Measurements from ENCODE around the gene MAP4K1.

Gene MAP4K1

GRCh38 chr19:38599722-38600121 is 18.0 kb downstream of the MAP4K1 start:
- Mint-ChIP-seq H3K4me3 (no peak overlapping the region), H3K4me1 (peaks cover 12% of the 10 kb centered on the region), H3K9me3 (no peaks in the 10 kb centered on the region), H3K27me3 (ENCODE audit: low read depth, poor library complexity) (peaks cover 13% of the 10 kb centered on the region), H3K36me3 (ENCODE audit: low read depth) (no peaks in the 10 kb centered on the region), H3K27ac (no peak overlapping the region)
- TF ChIP-seq, protein P1, sequence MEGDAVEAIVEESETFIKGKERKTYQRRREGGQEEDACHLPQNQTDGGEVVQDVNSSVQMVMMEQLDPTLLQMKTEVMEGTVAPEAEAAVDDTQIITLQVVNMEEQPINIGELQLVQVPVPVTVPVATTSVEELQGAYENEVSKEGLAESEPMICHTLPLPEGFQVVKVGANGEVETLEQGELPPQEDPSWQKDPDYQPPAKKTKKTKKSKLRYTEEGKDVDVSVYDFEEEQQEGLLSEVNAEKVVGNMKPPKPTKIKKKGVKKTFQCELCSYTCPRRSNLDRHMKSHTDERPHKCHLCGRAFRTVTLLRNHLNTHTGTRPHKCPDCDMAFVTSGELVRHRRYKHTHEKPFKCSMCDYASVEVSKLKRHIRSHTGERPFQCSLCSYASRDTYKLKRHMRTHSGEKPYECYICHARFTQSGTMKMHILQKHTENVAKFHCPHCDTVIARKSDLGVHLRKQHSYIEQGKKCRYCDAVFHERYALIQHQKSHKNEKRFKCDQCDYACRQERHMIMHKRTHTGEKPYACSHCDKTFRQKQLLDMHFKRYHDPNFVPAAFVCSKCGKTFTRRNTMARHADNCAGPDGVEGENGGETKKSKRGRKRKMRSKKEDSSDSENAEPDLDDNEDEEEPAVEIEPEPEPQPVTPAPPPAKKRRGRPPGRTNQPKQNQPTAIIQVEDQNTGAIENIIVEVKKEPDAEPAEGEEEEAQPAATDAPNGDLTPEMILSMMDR (IDR thresholded peaks at IDR 0.05), result no peak
- DNase-seq, result no peak

- no peaks in the 10 kb centered on the region for H3K36me3 Mint-ChIP-seq (ENCODE audit: low read depth)
- peaks cover 12% of the 10 kb centered on the region for H3K4me1 Mint-ChIP-seq
- peaks cover 16% of the 10 kb centered on the region for H3K27me3 Mint-ChIP-seq (ENCODE audit: low read depth, poor library complexity)
- H3K4me3 Mint-ChIP-seq, result peak overlapping the region; percentile 8
- peak; percentile 16 for DNase-seq
- TF ChIP-seq, protein P1 (IDR thresholded peaks at IDR 0.05), result no peak
- H3K27ac Mint-ChIP-seq, result no peak overlapping the region
- no peaks in the 10 kb centered on the region for H3K9me3 Mint-ChIP-seq
These were observed 20.7 kb downstream of the MAP4K1 start for GRCh38 chr19:38597075-38597474.

DNA sequence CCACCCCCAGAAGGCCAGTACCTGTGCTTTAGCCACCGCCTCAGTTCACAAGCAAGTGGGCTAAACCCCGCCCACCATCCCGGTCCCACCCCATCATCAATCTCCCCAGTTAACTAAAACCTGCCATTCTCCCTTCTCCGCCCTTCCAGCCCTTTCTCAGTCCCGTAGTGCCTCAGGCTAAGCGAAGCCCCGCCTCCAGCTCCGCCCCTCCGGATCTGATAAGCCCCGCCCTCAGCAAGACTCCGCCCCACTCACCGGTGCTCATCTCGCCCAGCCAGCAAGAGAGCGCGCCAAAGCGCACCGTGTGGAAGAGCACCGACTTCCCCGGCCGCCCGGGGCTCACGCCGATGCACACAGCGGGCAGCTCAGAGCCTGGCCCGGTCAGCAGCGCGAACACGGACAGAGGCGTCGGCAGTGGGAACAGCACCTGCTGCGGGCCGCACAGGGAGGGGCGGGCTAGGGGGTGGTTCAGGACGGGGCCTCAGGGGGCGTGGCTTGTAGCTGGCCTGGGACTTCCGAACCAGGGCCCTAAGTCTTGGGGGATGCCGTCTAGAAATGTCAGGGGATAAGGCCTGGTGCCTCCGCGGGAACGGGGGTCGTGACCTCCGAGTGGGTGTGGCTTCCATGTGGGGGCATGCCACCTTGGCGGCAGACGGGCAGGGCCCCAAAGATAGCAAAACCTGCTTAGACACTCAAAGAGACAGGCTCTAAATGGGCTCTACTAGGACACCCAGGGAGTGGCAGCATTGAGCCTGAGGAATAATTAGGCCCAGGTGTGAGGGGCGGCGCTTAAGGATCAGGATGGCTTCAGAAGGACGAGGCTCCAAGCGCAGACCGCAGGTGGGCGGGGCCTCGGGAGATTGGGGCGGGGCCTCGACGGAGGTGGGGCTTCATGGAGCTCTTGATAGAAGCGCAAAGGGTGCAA is 21.4 kb downstream of the MAP4K1 start:
- no peak overlapping the region for H3K27ac Mint-ChIP-seq
- TF ChIP-seq, protein P1 (IDR thresholded peaks at IDR 0.05), result no peak
- H3K4me3 Mint-ChIP-seq, result peak overlapping the region; percentile 83
- DNase-seq, result peak; percentile 95
- no peaks in the 10 kb centered on the region for H3K36me3 Mint-ChIP-seq (ENCODE audit: low read depth)
- no peaks in the 10 kb centered on the region for H3K9me3 Mint-ChIP-seq
- H3K4me1 Mint-ChIP-seq, result peaks cover 12% of the 10 kb centered on the region
- H3K27me3 Mint-ChIP-seq (ENCODE audit: low read depth, poor library complexity), result peaks cover 16% of the 10 kb centered on the region

GRCh38 chr19:38592940-38593339 is 24.8 kb downstream of the MAP4K1 start:
- H3K36me3 Mint-ChIP-seq (ENCODE audit: low read depth), result no peaks in the 10 kb centered on the region
- no peaks in the 10 kb centered on the region for H3K9me3 Mint-ChIP-seq
- peaks cover 8% of the 10 kb centered on the region for H3K27me3 Mint-ChIP-seq (ENCODE audit: low read depth, poor library complexity)
- peaks cover 12% of the 10 kb centered on the region for H3K4me1 Mint-ChIP-seq
- H3K27ac Mint-ChIP-seq, result no peak overlapping the region
- H3K4me3 Mint-ChIP-seq, result no peak overlapping the region
- DNase-seq, result no peak
- TF ChIP-seq, protein P1 (IDR thresholded peaks at IDR 0.05), result no peak

DNA sequence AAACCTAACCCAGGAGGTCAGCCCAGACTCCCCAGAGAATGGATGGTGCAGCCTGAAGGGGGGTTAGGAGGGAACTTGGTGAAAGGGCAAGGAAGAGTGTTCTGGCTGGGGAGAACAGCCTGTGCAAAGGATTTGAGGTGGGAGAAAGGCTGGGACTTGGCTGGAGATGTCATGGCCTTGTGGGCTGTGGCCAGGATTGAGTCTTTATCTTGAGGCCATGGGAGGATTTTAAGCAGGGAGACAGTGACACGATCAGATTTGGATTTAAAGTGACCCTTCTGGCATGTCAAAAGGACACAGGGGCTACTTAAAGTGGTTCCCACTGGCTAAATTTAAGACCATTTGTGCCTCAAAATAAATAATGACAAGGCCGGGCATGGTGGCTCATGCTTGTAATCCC is 29.7 kb downstream of the MAP4K1 start:
- H3K27me3 Mint-ChIP-seq (ENCODE audit: low read depth, poor library complexity), result peaks cover 2% of the 10 kb centered on the region
- H3K36me3 Mint-ChIP-seq (ENCODE audit: low read depth), result peaks cover 5% of the 10 kb centered on the region
- H3K9me3 Mint-ChIP-seq, result no peaks in the 10 kb centered on the region
- TF ChIP-seq, protein P1 (IDR thresholded peaks at IDR 0.05), result no peak
- H3K4me3 Mint-ChIP-seq, result no peak overlapping the region
- no peaks in the 10 kb centered on the region for H3K4me1 Mint-ChIP-seq
- DNase-seq, result no peak
- no peak overlapping the region for H3K27ac Mint-ChIP-seq

GRCh38 chr19:38587562-38587961 is 30.2 kb downstream of the MAP4K1 start:
- H3K9me3 Mint-ChIP-seq, result no peaks in the 10 kb centered on the region
- DNase-seq, result no peak
- no peak overlapping the region for H3K27ac Mint-ChIP-seq
- H3K36me3 Mint-ChIP-seq (ENCODE audit: low read depth), result peaks cover 5% of the 10 kb centered on the region
- peaks cover 2% of the 10 kb centered on the region for H3K27me3 Mint-ChIP-seq (ENCODE audit: low read depth, poor library complexity)
- TF ChIP-seq, protein P1 (IDR thresholded peaks at IDR 0.05), result no peak
- H3K4me1 Mint-ChIP-seq, result no peaks in the 10 kb centered on the region
- no peak overlapping the region for H3K4me3 Mint-ChIP-seq
